ENCODE results near the gene TEKT5. TPM values are rescaled to one million over a fixed set of nuclear protein-coding genes. Genes with fewer than 3 reads are reported as not detected.

Gene TEKT5
- total RNA-seq, 4 donors from 2014 or later: 0.51 to 0.94 TPM; not detected in 2

- TF ChIP-seq CTCF (IDR thresholded peaks at IDR 0.05; ENCODE audit: low read depth): no peak
Measured at GRCh38 chr16:10675861-10676260, 18.9 kb downstream of the TEKT5 start.

- no peak for TF ChIP-seq CTCF (IDR thresholded peaks at IDR 0.05; ENCODE audit: low read depth)
Measured at GRCh38 chr16:10675216-10675615, 19.5 kb downstream of the TEKT5 start.

GRCh38 chr16:10671729-10672128, 23.0 kb downstream of the TEKT5 start:
- TF ChIP-seq CTCF (IDR thresholded peaks at IDR 0.05; ENCODE audit: low read depth): no peak

GRCh38 chr16:10669791-10670190, 24.9 kb downstream of the TEKT5 start:
- TF ChIP-seq CTCF (IDR thresholded peaks at IDR 0.05; ENCODE audit: low read depth): no peak

GRCh38 chr16:10668322-10669045, 26.2 kb downstream of the TEKT5 start:
- no peak for TF ChIP-seq CTCF (IDR thresholded peaks at IDR 0.05; ENCODE audit: low read depth)

- no peak for TF ChIP-seq CTCF (IDR thresholded peaks at IDR 0.05; ENCODE audit: low read depth)
Measured at GRCh38 chr16:10667239-10667638, 27.5 kb downstream of the TEKT5 start.

GRCh38 chr16:10666291-10666690, 28.4 kb downstream of the TEKT5 start:
- no peak for TF ChIP-seq CTCF (IDR thresholded peaks at IDR 0.05; ENCODE audit: low read depth)

Measured in subcutaneous adipose tissue (tissue), 4 donors.